HG03521 (cell line): ENCODE results near the gene C1orf174.

Source experiments
- ATAC-seq: cut with Tn5 transposase; IDR thresholded peaks from one replicate; pipeline ENCODE4 v1.9.1; 2021; ENCODE audit warnings: mild to moderate bottlenecking, moderate library complexity; ENCODE audit not compliant: unreplicated experiment

Gene C1orf174

DNA sequence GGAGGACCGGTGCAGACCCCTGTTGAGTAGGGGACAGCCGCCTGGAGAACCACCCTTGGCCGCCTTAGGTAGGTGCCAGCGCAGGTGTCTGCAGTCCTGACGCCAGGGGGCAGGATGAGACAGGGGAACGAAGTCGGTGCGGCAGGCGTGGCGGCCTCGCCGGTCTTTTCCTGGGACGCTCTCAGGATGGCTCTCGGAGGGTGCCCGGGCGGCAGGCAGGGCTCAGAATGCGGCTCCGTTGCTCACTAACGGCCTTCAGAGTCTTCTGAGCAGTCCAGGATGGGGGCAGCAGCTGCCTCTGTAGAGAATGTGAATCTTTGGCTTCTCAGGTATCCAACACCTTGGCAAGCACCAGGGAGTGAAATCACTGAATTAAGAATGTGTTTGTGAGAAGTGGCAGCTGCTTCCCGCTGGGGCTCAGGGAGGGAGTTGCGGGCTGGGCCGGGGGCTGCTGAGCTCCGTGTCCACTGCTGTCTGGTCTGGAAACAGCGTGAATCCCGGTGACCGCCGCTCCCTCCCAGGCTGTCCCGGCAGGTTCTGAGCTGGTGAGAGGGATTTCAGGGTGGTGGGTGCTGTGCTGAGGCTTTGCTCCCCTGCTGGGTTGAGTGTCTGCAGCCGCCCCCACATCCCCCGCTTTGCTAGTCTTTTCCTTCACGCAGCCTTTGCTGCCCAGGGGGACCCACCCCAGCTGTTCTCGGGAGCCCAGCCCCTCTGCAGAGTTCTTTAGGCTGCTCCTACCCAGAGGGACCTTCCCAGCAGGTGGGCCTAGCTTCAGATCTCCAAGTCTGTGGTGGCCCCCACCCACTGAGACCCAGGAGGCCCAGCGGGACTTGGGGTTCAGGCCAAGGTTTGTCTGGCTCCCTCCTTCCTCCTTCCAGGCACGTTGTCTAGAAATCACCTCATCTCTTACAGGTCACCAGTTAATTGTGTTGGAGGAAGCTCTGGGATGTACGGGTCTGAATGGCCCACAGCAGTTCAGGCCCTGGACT is 11.1 kb upstream of the C1orf174 start:
- ATAC-seq = peak; percentile 61

DNA sequence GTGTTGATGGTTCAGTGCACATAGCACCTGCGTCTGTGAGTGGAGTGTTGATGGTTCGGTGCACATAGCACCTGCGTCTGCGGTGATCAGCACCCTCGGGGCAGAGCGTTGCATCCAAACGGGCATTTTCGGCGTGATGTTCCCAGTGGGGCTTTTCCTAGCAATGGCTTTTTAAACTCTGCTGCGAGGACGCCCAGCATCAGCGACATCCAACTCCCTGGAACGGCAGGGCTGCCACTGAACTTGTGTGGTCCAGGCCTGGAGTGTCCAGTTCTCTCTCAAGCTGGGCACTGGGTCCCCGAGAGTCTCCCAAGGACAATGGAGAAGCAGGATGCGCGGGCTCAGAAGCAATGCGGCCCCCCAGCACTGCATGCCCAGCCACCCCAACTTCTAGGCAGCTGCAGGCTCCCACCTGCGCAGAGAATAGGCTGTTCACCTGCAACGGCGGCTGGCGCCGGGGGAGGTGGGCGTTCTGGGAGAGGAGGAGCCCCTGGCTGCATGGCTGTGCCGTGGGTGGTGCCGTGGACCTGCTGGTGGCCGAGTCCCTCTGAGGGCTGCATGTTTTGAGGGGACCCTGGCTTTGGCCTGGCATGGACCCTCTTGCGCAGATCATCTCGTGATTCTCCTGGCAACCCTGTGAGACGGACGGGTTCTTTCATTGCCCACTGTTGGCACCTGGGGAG is 10.1 kb upstream of the C1orf174 start:
- no peak for ATAC-seq

GRCh38 chr1:3909615-3910014 is 9.5 kb upstream of the C1orf174 start:
- ATAC-seq = no peak

DNA sequence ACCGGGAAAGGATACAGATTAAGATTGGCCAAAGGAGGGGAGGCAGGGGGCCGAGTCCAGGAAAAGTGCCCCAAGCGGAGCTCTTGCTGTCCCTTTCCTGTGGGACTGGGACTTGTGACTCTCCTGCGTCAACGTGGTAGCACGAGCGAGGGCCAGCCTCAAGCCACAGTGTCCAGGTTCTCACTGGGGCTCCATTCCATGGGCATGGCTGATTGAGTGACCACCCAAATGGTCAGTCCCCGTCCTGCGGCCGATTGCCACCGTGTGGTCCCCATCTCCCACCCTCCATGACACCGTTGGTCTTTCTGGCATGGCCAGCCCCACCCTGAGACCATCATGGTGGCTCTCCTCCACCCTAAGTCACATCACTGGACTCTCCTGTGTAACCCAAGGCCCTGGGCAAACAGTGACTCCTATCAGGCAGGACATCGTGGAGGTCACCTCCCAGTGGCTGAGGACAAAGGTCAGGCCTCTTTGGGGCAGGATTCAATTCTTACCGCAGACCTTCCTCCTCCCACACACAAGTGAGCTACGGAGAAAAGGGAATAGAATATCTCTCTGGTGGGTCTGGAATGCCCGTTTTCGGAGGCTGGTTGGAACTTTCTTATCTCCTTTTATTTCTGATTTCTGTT is 8.9 kb upstream of the C1orf174 start:
- ATAC-seq = no peak

DNA sequence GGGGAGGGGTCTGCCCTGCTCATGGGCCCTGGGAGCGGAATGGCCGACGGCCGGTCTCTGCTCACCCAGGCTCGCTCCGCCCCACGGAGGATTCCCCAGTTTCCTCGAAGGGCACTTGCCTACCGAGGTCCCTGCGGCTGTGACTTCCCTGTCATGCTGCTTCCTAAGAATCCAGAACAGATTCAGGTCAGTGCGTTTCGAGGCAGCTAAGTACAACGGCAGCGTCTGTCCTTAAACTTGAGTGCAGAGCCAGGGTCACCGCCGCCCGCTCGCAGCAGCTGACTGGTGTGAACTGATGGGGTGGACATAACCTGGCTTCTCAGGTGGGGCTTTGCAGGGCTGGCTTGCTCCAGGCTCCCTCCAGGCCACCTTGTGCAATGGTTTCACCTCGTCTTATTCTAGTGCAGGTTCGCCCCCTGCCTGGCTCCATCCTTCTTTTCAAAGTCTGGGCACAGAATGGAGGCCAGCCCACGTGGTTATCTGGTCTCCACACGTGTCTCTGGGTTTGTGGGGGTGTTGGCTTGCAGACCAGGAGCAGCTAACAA is 7.6 kb upstream of the C1orf174 start:
- no peak for ATAC-seq

DNA sequence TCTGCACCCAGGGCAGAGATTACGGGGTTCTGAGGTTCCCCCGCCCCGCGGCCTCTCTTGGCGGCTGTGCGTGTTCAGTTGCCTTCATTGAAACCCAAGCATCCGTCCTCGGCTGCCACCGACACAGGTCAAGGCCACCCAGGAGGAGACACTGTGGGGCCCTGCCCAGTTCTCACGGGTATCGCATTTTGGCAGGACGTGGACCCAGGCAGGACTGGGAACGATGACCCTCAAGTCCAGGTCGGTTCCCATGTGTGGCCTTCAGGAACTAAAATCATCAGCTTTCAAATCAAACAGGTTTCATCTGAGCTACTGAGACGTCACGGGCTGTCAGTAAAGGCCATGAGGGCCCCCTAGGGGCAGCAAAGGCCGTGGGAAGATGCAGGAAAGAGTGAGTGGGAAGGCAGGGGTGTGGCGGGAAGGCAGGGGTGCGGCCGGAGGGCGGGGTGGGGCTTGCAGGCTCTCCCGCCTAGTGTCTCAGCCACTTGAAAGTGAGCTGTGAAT is 7.0 kb upstream of the C1orf174 start:
- no peak for ATAC-seq

- ATAC-seq = no peak
These were observed 6.6 kb upstream of the C1orf174 start for GRCh38 chr1:3906672-3907020.

DNA sequence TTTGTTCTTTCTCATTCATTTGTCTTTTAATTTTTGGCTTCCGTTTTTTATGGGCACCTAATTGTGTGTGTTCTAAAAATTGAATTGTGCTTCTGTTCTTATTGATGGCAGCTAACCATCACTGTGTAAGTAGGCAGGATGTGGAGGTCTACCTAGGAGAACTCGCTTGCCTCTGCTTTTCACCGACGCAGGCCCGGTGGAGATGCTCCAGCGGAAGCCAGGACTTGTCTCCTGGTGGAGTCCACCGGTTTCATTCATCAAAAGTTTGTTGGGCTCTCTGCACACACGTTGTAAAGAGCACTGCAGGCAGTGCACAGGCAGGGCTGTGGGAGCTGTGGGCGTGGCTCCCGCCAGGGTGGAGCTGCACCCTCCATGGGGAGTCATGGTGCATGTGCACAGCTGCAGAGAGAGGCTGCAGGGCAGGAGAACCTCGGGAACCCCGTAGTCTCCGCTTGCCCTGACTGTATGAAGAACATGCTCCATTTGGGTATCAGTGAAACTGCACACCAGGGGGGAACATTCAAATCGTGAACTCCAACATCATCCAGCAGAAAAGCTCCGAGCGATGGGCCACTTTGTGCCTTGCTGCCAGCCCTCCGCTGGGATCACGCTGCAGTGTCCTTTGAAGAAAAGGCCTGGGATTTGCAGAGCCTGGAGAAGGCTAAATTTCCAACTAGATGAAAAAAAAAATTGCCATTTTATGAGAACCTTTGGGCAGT is 6.0 kb upstream of the C1orf174 start:
- no peak for ATAC-seq

- no peak for ATAC-seq
These were observed 5.3 kb upstream of the C1orf174 start for GRCh38 chr1:3905266-3905952.

DNA sequence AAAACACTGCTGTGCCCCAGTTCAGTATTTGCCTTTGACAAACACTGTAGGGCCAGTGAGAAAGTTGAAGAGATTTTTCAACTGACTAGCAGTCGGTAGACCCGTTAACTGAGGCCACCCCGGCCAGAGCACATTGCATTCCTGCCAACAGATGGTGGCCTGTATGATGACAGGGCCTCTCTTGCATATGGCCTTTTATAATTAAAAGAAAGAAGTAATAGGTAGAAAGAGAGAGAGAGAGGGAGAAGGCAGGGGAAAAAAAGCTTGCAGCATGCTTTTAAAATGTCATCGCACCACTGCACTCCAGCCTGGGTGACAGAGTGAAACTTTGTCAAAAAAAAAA is 4.7 kb upstream of the C1orf174 start:
- no peak for ATAC-seq

DNA sequence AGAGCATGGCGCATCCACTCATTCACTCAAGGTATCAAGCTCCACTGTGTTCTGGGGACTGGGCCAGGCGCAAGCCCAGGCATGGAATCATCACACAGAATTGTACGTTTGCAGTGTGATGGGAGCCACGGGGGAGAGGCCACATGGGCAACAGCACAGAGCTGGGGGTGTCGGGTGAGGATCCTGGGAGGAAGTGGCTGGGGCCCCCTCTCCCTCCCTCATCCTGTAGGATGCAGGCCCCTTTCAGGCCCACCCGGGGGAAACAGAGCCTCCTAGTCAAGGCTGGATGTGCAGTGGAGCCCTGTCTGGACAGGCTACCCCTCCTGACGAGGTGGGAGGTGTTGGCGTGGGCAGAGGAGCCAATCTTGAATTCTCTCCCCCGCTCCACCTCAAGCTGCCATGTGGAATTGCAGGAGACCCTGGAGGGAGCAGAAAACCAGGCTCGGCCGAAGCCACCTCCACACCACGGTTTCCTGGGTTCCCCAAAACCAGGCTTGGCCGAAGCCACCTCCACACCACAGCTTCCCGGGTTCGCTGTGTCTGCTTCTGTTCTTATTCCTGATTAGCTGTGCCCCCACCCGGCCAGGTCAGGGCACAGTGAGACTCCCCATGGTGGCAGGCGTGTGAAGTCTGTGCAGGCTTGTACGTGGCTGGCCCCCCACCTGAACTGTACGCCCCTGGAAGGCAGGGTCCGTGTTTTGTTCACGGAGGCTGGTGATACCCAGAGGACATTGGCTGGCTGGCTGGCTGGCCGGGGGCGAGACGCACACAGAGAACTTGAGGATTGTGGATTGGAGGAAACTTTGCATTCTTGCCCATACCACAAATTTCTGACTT is 4.2 kb upstream of the C1orf174 start:
- ATAC-seq = no peak

DNA sequence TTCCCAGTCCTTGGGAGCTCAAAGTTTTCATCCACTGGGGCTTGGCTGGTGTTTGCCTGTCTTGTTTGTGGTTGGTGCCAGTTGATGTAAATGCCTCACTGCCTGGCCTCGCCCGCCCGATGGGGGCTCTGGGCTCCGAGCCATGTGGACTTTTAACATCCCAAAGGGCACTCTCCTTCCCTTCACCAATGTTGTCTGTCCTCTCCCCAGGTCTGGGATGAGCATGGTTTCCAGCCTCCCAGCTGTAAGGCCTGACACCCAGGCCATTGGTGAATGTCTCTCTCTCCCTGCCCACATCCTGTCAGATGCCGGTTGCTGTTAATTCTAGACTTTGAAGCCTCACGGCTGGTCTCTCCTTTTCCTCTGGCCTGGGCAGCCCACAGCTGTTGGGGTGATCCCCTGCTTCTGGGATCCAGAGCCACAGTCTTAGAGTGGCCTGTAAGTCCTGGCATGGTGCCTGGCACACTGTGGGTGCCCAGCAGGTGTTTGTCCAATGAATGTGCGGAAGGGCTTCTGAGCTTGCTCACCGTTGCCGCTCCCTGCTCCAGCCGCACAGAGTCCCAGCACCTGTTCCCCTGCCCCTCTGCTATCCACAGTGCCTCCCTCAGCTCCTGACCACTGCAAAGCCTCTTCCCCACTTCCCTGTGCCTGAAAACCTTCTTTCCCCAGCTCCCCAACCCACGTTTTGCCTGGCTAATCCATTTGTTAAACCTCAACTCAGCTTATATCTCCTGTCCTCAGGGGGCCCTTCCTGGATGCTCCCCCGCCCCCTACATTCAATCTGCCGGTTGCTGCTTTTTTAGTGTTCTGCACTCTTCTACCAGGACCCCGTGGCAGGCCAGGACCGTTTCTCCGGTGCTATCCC is 3.3 kb upstream of the C1orf174 start:
- no peak for ATAC-seq

DNA sequence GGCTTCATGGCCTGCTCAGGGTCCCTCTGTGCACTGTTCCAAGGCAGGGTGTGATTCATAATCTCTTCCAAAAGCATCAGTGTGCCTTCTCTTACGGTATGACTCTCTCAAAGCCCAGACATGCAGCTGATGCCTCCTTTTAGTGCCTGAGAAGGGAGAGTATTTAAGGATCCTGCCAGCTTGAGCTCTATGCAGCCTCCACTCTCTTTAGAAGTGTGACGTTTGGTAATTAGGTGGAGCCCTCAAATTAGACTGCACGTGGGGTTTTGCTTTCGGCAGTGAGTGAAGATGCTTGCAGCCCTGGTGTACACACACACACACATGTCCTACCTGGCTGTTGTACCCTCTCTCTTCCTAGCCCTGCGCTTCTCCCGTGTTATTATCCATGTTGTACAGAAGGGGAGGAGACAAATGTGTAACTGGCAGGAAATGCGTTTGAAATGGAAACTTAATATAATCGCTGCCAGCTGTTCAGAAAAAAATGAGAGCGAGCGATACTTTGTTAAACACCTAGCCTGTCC is 2.6 kb upstream of the C1orf174 start:
- no peak for ATAC-seq

GRCh38 chr1:3902111-3902511 is 2.0 kb upstream of the C1orf174 start:
- ATAC-seq = no peak

- peak; percentile 47 for ATAC-seq
These were observed 977 bp upstream of the C1orf174 start for GRCh38 chr1:3900969-3901529.

GRCh38 chr1:3899754-3900149 is 320 bp downstream of the C1orf174 start:
- ATAC-seq = peak; percentile 2

GRCh38 chr1:3898994-3899753 is 898 bp downstream of the C1orf174 start:
- no peak for ATAC-seq
